Bone marrow (tissue), 2 donors: ENCODE data around the gene AIP.
A peak's percentile ranks its signal among the peaks of the same experiment; 100 is the strongest.

Experiments
- DNase-seq, 2 donors: peaks; one replicate each; lab custom pipeline; 2025; lab: John Stamatoyannopoulos, UW

The AIP gene

GRCh38 chr11:67482827-67483798 is at the start of gene AIP:
Gene AIP, plus strand, starts transcription at chr11:67483026. Its CDS starts 133 bp downstream, at chr11:67483159.
- DNase-seq = peak; percentile 89 to 95

- DNase-seq = no peak
Measured at GRCh38 chr11:67433536-67434394, 49.1 kb upstream of the AIP start.

GRCh38 chr11:67434395-67434881 is 48.4 kb upstream of the AIP start:
- DNase-seq = no peak

- no peak for DNase-seq
Measured at GRCh38 chr11:67435031-67435726, 47.6 kb upstream of the AIP start.

GRCh38 chr11:67435727-67436458 is 46.9 kb upstream of the AIP start:
- no peak for DNase-seq

GRCh38 chr11:67436459-67437081 is 46.3 kb upstream of the AIP start:
- no peak for DNase-seq

GRCh38 chr11:67437082-67437808 is 45.6 kb upstream of the AIP start, which contains the start of gene PTPRCAP:
Gene PTPRCAP, minus strand, starts transcription at chr11:67437682. Its CDS starts 63 bp downstream, at chr11:67437619.
- peak in 1 of 2 donors; percentile 35 for DNase-seq

- DNase-seq = no peak
Measured at GRCh38 chr11:67437809-67438157, 45.0 kb upstream of the AIP start.

- DNase-seq = no peak
Measured at GRCh38 chr11:67438158-67438902, 44.5 kb upstream of the AIP start.

GRCh38 chr11:67439321-67440228 is 43.3 kb upstream of the AIP start:
- DNase-seq = peak in 1 of 2 donors; percentile 21

GRCh38 chr11:67440229-67441097 is 42.4 kb upstream of the AIP start:
- no peak for DNase-seq

- DNase-seq = no peak
Measured at GRCh38 chr11:67441098-67441563, 41.7 kb upstream of the AIP start.

GRCh38 chr11:67441731-67442351 is 41.0 kb upstream of the AIP start:
- DNase-seq = no peak

GRCh38 chr11:67442504-67443404 is 40.1 kb upstream of the AIP start:
- no peak for DNase-seq

GRCh38 chr11:67445515-67445914 is 37.3 kb upstream of the AIP start:
- DNase-seq = no peak

GRCh38 chr11:67448220-67448609 is 34.6 kb upstream of the AIP start:
- no peak for DNase-seq
